Gastroesophageal sphincter (tissue), 4 donors: ENCODE data around the gene DEPDC5. TPM values are rescaled to one million over a fixed set of nuclear protein-coding genes. Genes with fewer than 3 reads are reported as not detected.

Experiments
- ATAC-seq: fragments of 150-250 bp; one replicate; pipeline ENCODE4 v1.9.1; 2016; ENCODE audit warnings: mild to moderate bottlenecking, moderate library complexity
- H3K27ac ChIP-seq, 4 donors: fragments of 200-600 bp; sonication (generic) in 3 of 4; 1 replicate in 3 of 4; 2 replicates in 1 of 4; pipeline ENCODE4 v1.5.1; 2016 to 2019
- H3K27me3 ChIP-seq: fragments of 200-600 bp; sonication (generic); one replicate; pipeline ENCODE4 v1.5.1; 2019
- H3K36me3 ChIP-seq, 2 donors: fragments of 200-600 bp; sonication (generic); one replicate each; pipeline ENCODE4 v1.5.1; 2019; ENCODE audit warnings: control low read depth in 1 of 2
- H3K4me1 ChIP-seq, 3 donors: fragments of 200-600 bp; sonication (generic); 1 replicate in 2 of 3; 2 replicates in 1 of 3; pipeline ENCODE4 v1.5.1; 2016 to 2019; ENCODE audit warnings: control low read depth in 2 of 3
- H3K4me3 ChIP-seq, 2 donors: fragments of 200-600 bp; sonication (generic); one replicate each; pipeline ENCODE4 v1.5.1; 2019; ENCODE audit warnings: mild to moderate bottlenecking in 1 of 2, moderate library complexity in 1 of 2
- H3K9me3 ChIP-seq, 3 donors: fragments of 200-600 bp; sonication (generic); one replicate each; pipeline ENCODE4 v1.5.1; 2017 to 2019; ENCODE audit warnings: control low read depth in 2 of 3
- EP300 ChIP-seq: sonication (generic); formaldehyde crosslinking; IDR thresholded peaks from one replicate; pipeline ENCODE4 v1.6.1; 2017; ENCODE audit warnings: antibody characterized with exemption, mild to moderate bottlenecking
- POLR2A ChIP-seq, 2 donors: fragments of 450-650 bp; IDR thresholded peaks; one replicate each; pipeline ENCODE4 v1.6.1; 2017; ENCODE audit warnings: antibody characterized with exemption in 2 of 2, mild to moderate bottlenecking in 2 of 2, moderate library complexity in 1 of 2
- POLR2AphosphoS5 ChIP-seq: sonication (generic); formaldehyde crosslinking; IDR thresholded peaks from one replicate; pipeline ENCODE4 v1.6.1; 2017; ENCODE audit warnings: antibody characterized with exemption
- WGBS, 2 donors: methylation state at CpG; one replicate each; pipeline ENCODE4 v1.1.5; 2018; ENCODE audit warnings: low coverage in 1 of 2; 5-methylcytosine and 5-hydroxymethylcytosine counted together
- total RNA-seq, 4 donors: library from RNA; depleted of rRNA; stranded (reverse); fragments of >200 nt; gene quantifications; one replicate each; pipeline ENCODE4 v1.1.0, GENCODE V29; 2016
- TF ChIP-seq, protein P1 (sequence below), 4 experiments: fragments of 200-600 bp in 2 of 4; fragments of 450-650 bp in 2 of 4; sonication (generic) in 1 of 4; IDR thresholded peaks; one replicate each; pipeline ENCODE4 v1.5.1; 2017 to 2019; ENCODE audit warnings: antibody characterized with exemption in 4 of 4, mild to moderate bottlenecking in 2 of 4, moderate library complexity in 2 of 4

DEPDC5 gene
- total RNA-seq, 4 donors from 2014 or later: 10.5 to 27.9 (median 16.0) TPM

DNA sequence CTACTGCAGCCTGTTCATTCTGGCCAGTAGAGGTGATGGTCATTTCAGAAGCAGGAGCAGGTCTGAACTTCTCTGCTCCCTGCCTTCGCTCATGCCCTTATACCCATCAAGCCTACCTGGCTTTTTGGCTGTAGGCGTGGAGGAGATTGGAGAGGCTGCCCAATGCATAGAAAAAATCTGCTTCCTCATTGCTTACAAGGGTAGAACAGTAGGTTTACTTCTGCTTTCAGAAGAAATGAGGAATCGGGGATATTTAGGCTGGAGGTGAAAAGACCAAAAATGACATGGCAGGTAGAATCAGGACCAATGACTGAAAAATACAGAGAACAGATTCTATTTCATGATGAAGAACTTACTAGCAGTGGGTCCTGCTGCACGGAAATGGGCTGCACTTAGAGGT, 117.7 kb downstream of the DEPDC5 start:
- Histone ChIP-seq H3K4me3 (no peak overlapping the region), H3K36me3 (peaks cover 0 to 89% of the 10 kb centered on the region in 2 donors), H3K4me1 (no peaks in the 10 kb centered on the region), H3K27ac (no peak overlapping the region), H3K27me3 (no peaks in the 10 kb centered on the region), H3K9me3 (no peaks in the 10 kb centered on the region)
- ATAC-seq: no peak
- TF ChIP-seq POLR2AphosphoS5: no peak
- TF ChIP-seq, protein P1, sequence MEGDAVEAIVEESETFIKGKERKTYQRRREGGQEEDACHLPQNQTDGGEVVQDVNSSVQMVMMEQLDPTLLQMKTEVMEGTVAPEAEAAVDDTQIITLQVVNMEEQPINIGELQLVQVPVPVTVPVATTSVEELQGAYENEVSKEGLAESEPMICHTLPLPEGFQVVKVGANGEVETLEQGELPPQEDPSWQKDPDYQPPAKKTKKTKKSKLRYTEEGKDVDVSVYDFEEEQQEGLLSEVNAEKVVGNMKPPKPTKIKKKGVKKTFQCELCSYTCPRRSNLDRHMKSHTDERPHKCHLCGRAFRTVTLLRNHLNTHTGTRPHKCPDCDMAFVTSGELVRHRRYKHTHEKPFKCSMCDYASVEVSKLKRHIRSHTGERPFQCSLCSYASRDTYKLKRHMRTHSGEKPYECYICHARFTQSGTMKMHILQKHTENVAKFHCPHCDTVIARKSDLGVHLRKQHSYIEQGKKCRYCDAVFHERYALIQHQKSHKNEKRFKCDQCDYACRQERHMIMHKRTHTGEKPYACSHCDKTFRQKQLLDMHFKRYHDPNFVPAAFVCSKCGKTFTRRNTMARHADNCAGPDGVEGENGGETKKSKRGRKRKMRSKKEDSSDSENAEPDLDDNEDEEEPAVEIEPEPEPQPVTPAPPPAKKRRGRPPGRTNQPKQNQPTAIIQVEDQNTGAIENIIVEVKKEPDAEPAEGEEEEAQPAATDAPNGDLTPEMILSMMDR (IDR thresholded peaks at IDR 0.05): no peak
- TF ChIP-seq POLR2A (IDR thresholded peaks at IDR 0.05): no peak
- TF ChIP-seq EP300: no peak
- WGBS, 2 donors: 78% methylated on average over 4 of the region's 4 CpGs; no CpG with 5 or more reads in 1 of the 2 donors

DNA sequence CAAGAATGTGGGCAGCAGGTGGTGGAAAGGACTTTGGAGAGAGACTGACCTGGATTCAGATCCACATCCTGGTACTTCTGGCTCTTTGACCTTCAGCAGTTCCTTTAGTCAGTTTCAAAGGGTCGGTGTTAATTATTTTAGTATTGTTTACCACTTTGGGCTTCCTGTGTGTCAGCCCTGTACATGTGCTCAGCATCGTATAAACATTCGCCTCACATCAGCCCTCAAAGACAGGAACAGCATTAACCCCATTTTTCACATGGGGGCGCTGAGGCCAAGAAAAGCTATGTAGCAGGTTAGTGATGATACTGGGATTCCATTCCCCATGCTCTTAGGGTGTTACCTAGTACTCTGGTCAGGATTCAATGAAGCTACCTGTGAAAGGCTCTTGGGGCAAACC, 118.4 kb downstream of the DEPDC5 start:
- 36 to 60% methylated on average over 1 to 4 of the region's 4 CpGs for WGBS, 2 donors
- Histone ChIP-seq H3K9me3 (no peaks in the 10 kb centered on the region), H3K4me3 (no peak overlapping the region), H3K27me3 (no peaks in the 10 kb centered on the region), H3K4me1 (no peaks in the 10 kb centered on the region), H3K36me3 (peaks cover 0 to 94% of the 10 kb centered on the region in 2 donors), H3K27ac (no peak overlapping the region)
- TF ChIP-seq, protein P1 (IDR thresholded peaks at IDR 0.05): peak in 1 of 4 experiments; percentile 16
- no peak for TF ChIP-seq POLR2A (IDR thresholded peaks at IDR 0.05)
- no peak for ATAC-seq

DNA sequence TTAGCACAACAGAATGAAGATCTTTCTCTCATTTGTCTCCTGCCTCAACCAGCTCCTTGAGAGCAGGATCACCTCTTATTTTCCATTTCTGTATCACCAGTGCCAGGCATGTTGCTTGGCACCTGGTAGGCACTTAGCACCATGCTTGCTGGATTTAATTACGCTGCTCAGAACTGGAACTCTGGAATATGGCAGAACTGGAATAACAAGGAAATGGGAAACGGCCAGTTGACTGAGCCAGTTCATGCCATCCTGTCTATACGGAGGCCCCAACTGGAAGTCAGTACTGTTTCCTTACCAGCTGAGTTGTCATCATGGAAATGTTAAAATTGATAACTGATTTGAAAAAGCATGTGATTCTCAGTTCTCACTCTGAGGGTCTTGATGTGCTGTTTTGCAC, 121.0 kb downstream of the DEPDC5 start:
- Histone ChIP-seq H3K4me3 (no peak overlapping the region), H3K4me1 (no peaks in the 10 kb centered on the region), H3K9me3 (no peaks in the 10 kb centered on the region), H3K27me3 (no peaks in the 10 kb centered on the region), H3K27ac (no peak overlapping the region), H3K36me3 (peaks cover 0 to 90% of the 10 kb centered on the region in 2 donors)
- 84 to 100% methylated on average over 1 to 2 of the region's 3 CpGs for WGBS, 2 donors
- TF ChIP-seq POLR2AphosphoS5 (no peak), POLR2A (IDR thresholded peaks at IDR 0.05) (no peak), EP300 (no peak)
- TF ChIP-seq, protein P1 (IDR thresholded peaks at IDR 0.05): no peak
- ATAC-seq: no peak

DNA sequence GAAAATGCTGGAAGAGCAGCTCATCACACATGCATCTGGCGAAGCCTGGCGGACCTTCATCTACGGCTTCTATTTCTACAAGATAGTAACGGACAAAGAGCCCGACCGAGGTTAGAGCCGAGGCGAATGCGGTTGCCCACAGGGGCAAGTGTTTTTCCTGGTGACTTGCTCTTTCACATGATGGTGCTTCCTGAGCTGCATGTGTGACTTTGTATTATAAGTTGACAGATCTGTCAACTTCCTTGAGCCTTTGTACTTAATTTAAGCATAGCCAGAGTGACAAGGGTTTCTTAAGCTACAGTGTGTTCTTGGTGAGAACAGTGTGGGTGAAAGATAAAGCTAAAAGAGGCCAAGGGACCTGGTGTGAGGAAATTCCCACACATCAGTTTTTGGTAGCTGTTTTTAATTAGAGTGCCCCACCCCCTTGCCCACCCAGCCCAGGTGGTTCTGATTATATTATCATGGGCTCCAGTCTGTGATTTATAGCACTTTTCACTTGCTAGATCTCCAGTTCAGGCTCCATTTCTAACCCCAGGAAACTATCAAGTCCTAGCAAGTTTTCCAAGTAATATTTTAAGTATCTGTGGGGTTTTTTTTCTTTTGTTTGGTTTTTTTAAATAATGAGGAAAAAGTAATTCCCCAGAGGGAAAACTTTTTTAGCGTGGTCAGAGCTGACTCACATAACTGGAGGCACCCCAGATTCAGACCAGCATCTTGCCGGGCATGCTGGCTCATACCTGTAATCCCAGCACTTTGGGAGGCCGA, 122.5 kb downstream of the DEPDC5 start:
- no peaks in the 10 kb centered on the region for H3K4me1 ChIP-seq
- H3K27me3 ChIP-seq: no peaks in the 10 kb centered on the region
- H3K9me3 ChIP-seq: no peaks in the 10 kb centered on the region
- TF ChIP-seq EP300: no peak
- TF ChIP-seq POLR2A (IDR thresholded peaks at IDR 0.05): no peak
- TF ChIP-seq POLR2AphosphoS5: no peak
- TF ChIP-seq, protein P1 (IDR thresholded peaks at IDR 0.05): no peak
- ATAC-seq: no peak
- H3K4me3 ChIP-seq: no peak overlapping the region
- peaks cover 0 to 90% of the 10 kb centered on the region in 2 donors for H3K36me3 ChIP-seq
- WGBS, 2 donors: 94% methylated on average over 8 of the region's 12 CpGs; no CpG with 5 or more reads in 1 of the 2 donors
- H3K27ac ChIP-seq: no peak overlapping the region

DNA sequence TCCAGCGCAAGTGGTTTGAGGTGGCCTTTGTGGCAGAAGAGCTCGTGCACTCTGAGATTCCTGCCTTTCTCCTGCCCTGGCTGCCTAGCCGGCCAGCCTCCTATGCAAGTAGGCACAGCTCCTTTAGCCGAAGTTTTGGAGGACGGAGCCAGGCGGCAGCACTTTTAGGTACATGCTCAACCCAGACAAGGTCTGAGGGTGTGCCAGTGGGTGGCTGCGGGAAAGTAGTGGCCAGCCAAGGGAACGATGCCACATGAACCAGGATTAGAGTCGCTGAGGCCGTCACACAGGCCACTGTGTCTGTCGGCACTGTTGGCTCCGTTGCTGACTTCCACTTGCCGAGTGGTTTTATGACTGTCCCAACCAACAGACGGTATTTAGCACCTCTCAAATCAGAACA, 125.8 kb downstream of the DEPDC5 start:
- Histone ChIP-seq H3K4me1 (no peaks in the 10 kb centered on the region), H3K27me3 (no peaks in the 10 kb centered on the region), H3K9me3 (no peaks in the 10 kb centered on the region), H3K4me3 (no peak overlapping the region), H3K27ac (no peak overlapping the region), H3K36me3 (peaks cover 0 to 92% of the 10 kb centered on the region in 2 donors)
- no peak for TF ChIP-seq POLR2A (IDR thresholded peaks at IDR 0.05)
- TF ChIP-seq EP300: no peak
- TF ChIP-seq, protein P1 (IDR thresholded peaks at IDR 0.05): no peak
- no peak for TF ChIP-seq POLR2AphosphoS5
- WGBS, 2 donors: 94 to 100% methylated on average over 3 to 7 of the region's 14 CpGs
- no peak for ATAC-seq
